K562 (cell line): ENCODE measurements around the gene ZCCHC8. TPM values are rescaled to one million over a fixed set of nuclear protein-coding genes. Genes with fewer than 3 reads are reported as not detected.

Experiments
- ATAC-seq: fragments of 200-7000 bp; cut with Tn5 transposase; 3 replicates; pipeline ENCODE4 v1.9.1; 2020; ENCODE audit warnings: moderate library complexity
- BruUV-seq: library from RNA; stranded (reverse); fragments of 400-500 nt; replicated peaks from 2 replicates; lab custom pipeline; 2021; lab: Mats Ljungman, UMichigan
- CTCF ChIA-PET: fragments of 300-600 bp; formaldehyde crosslinking; extraction: SDS; loops from one replicate; lab custom pipeline; 2021; ENCODE audit warnings: low intra/inter-chr PET ratio; lab: Yijun Ruan, JAX
- POLR2A ChIA-PET: fragments of 300-600, 350-650 bp; sonication (Branson Sonifier 250); formaldehyde crosslinking; extraction: SDS; loops from one replicate; lab custom pipeline; 2021; ENCODE audit warnings: antibody characterized with exemption, inconsistent platforms; lab: Yijun Ruan, JAX
- DNase-seq, 4 experiments: peaks; one replicate each; pipeline versions ENCODE4 v3.0.0 to v3.0.0-alpha.2; 2011 to 2018; ENCODE audit warnings: low spot score in 3 of 4, mixed read lengths in 3 of 4; ENCODE audit errors: extremely low read depth in 1 of 4
- FAIRE-seq: peaks from 2 replicates; lab custom pipeline; 2011; peaks lifted over from hg19 to GRCh38; lab: Jason Lieb, UNC
- H2AFZ ChIP-seq: 2 replicates; pipeline ENCODE4 v1.6.0; 2011; ENCODE audit warnings: low read depth, low read length, control low read depth, inconsistent platforms
- H3K27ac ChIP-seq: fragments of 200-600 bp; 3 replicates; pipeline ENCODE4 v1.8.0; 2011; ENCODE audit warnings: low read depth, mild to moderate bottlenecking, control low read depth, inconsistent platforms, low read length, moderate library complexity, mixed read lengths; ENCODE audit errors: extremely low read depth
- H3K27me3 ChIP-seq, 2 experiments: fragments of 300-600 bp in 1 of 2; 2 replicates in 1 of 2; 3 replicates in 1 of 2; pipeline versions ENCODE4 v1.6.0 to v1.8.0; 2011; ENCODE audit warnings: inconsistent platforms in 2 of 2, low read length in 2 of 2, mild to moderate bottlenecking in 1 of 2, mixed read lengths in 1 of 2, moderate library complexity in 1 of 2; ENCODE audit not compliant: control insufficient read depth in 2 of 2, insufficient read depth in 2 of 2
- H3K36me3 ChIP-seq: fragments of 300-600 bp; 3 replicates; pipeline ENCODE4 v1.8.0; 2011; ENCODE audit warnings: mild to moderate bottlenecking, low read length, inconsistent platforms; ENCODE audit not compliant: control insufficient read depth, insufficient read depth
- H3K4me1 ChIP-seq, 2 experiments: fragments of 200-600 bp in 1 of 2; replicated peaks in 1 of 2; 2 replicates in 1 of 2; 3 replicates in 1 of 2; pipeline versions ENCODE4 v1.5.1 to v1.8.0; 2011; ENCODE audit warnings: inconsistent platforms in 2 of 2, low read length in 2 of 2, mild to moderate bottlenecking in 1 of 2, mixed read lengths in 1 of 2, moderate library complexity in 1 of 2; ENCODE audit not compliant: control insufficient read depth in 2 of 2, insufficient read depth in 2 of 2
- H3K4me2 ChIP-seq: 2 replicates; pipeline ENCODE4 v1.6.1; 2011; ENCODE audit warnings: low read length, control low read depth, inconsistent platforms, mixed read lengths; ENCODE audit not compliant: insufficient read depth
- H3K4me3 ChIP-seq: fragments of 200-600 bp; sonication (generic), shearing (Covaris generic); 2 replicates; pipeline ENCODE4 v1.5.1; 2016; ENCODE audit warnings: control low read depth, inconsistent platforms
- H3K79me2 ChIP-seq: fragments of 200-600 bp; 3 replicates; pipeline ENCODE4 v1.8.0; 2011; ENCODE audit warnings: low read length, inconsistent platforms; ENCODE audit not compliant: control insufficient read depth, insufficient read depth
- H3K9ac ChIP-seq, 2 experiments: 2 replicates each; pipeline versions ENCODE4 v1.6.0 to v1.6.1; 2011; ENCODE audit warnings: low read depth in 2 of 2, low read length in 2 of 2, control low read depth in 1 of 2, inconsistent platforms in 1 of 2, mild to moderate bottlenecking in 1 of 2, mixed read lengths in 1 of 2; ENCODE audit not compliant: insufficient read depth in 1 of 2
- H3K9me1 ChIP-seq: one replicate; pipeline ENCODE4 v1.6.0; 2011; ENCODE audit warnings: inconsistent platforms, mild to moderate bottlenecking, low read length, moderate library complexity; ENCODE audit not compliant: control insufficient read depth, insufficient read depth
- H3K9me3 ChIP-seq: replicated peaks from 2 replicates; pipeline ENCODE4 v1.5.1; 2011; ENCODE audit warnings: low read depth, low read length, inconsistent platforms; ENCODE audit not compliant: control insufficient read depth, insufficient read depth
- H4K20me1 ChIP-seq: replicated peaks from 2 replicates; pipeline ENCODE4 v1.6.1; 2011; ENCODE audit warnings: low read length, inconsistent platforms, mixed read lengths; ENCODE audit not compliant: control insufficient read depth, insufficient read depth
- EGR1 ChIP-seq: fragments of 450-650 bp; conservative IDR thresholded peaks from 2 replicates; pipeline ENCODE4 v1.6.1; 2017; ENCODE audit warnings: mild to moderate bottlenecking
- FOXK2 ChIP-seq, 2 experiments: fragments of 450-650 bp; IDR thresholded peaks in 1 of 2; conservative IDR thresholded peaks in 1 of 2; 2 replicates each; pipeline ENCODE4 v1.6.1; 2016; ENCODE audit warnings: low read depth in 2 of 2, mild to moderate bottlenecking in 1 of 2
- GTF3C2 ChIP-seq: IDR thresholded peaks from 3 replicates; pipeline ENCODE4 v1.6.1; 2011; ENCODE audit warnings: borderline replicate concordance, mild to moderate bottlenecking, moderate library complexity; ENCODE audit not compliant: insufficient read length; ENCODE audit errors: extremely low read depth
- HMGN3 ChIP-seq: IDR thresholded peaks from 2 replicates; pipeline ENCODE4 v1.6.1; 2011; ENCODE audit warnings: borderline replicate concordance, low read depth, mild to moderate bottlenecking, mixed read lengths, low read length; ENCODE audit not compliant: insufficient read length; ENCODE audit errors: extremely low read depth
- ILF3 ChIP-seq: fragments of 450-650 bp; IDR thresholded peaks from 2 replicates; pipeline ENCODE4 v1.6.1; 2018; ENCODE audit warnings: antibody characterized with exemption, mild to moderate bottlenecking, moderate library complexity, borderline replicate concordance
- JUN ChIP-seq, 2 experiments: sonication (generic) in 1 of 2; formaldehyde crosslinking in 1 of 2; IDR thresholded peaks; 2 replicates each; pipeline versions ENCODE4 v1.6.1 to v1.8.0; 2012 to 2022; ENCODE audit warnings: borderline replicate concordance in 2 of 2, mild to moderate bottlenecking in 2 of 2, improper control_type of control experiment in 1 of 2, low read depth in 1 of 2, low read length in 1 of 2, missing genetic modification reagents in 1 of 2
- PCBP2 ChIP-seq: fragments of 200-400 bp; formaldehyde crosslinking; IDR thresholded peaks from 2 replicates; pipeline ENCODE4 v1.6.1; 2018; ENCODE audit warnings: low read length, low read depth, mild to moderate bottlenecking, moderate library complexity; ENCODE audit not compliant: poor library complexity, severe bottlenecking
- SMARCA4 ChIP-seq: fragments of 450-650 bp; IDR thresholded peaks from 2 replicates; pipeline ENCODE4 v1.6.1; 2016
- TFAP4 ChIP-seq: sonication (generic); formaldehyde crosslinking; IDR thresholded peaks from 2 replicates; pipeline ENCODE4 v1.8.0; 2022; ENCODE audit warnings: missing genetic modification reagents, mild to moderate bottlenecking, moderate library complexity, borderline replicate concordance
- ZNF609 ChIP-seq: sonication (generic); formaldehyde crosslinking; IDR thresholded peaks from 2 replicates; pipeline ENCODE4 v1.8.1; 2023; ENCODE audit warnings: missing genetic modification reagents, mild to moderate bottlenecking, borderline replicate concordance
- WGBS: fragments of 100-300 bp; shearing (Covaris generic); methylation state at CpG from one replicate; pipeline ENCODE4 v1.1.6; 2016; ENCODE audit warnings: low coverage, mixed read lengths; ENCODE audit not compliant: insufficient coverage; ENCODE audit errors: missing lambda C conversion rate; 5-methylcytosine and 5-hydroxymethylcytosine counted together
- in situ Hi-C: fragments of 300-500 bp; cut with MboI; formaldehyde crosslinking; loops from 4 replicates; pipeline ENCODE4 v1.15.0; 2018; ENCODE audit warnings: inconsistent platforms, mixed read lengths
- intact Hi-C: fragments of 100-400 bp; cut with micrococcal nuclease; formaldehyde crosslinking; loops from 2 replicates; pipeline ENCODE4 v1.14.2; 2022
- polyA plus RNA-seq, 8 experiments: library from polyadenylated mRNA; depleted of rRNA in 4 of 8; stranded (reverse) in 5 of 8; unstranded in 3 of 8; fragments of >200 nt; fragmentation: Nextera tagmentation in 2 of 8; fragmentation: Illumina TruSeq in 1 of 8; extraction: Ambion mirVana in 2 of 8; extraction: Trizol in 1 of 8; gene quantifications; 2 replicates each; pipeline versions ENCODE4 v1.2.1 to v1.2.3, GENCODE V29; 2011 to 2014; ENCODE audit warnings: inconsistent platforms in 1 of 8, missing spikeins in 1 of 8
- total RNA-seq, 7 experiments: library from RNA; depleted of rRNA in 6 of 7; stranded (reverse); fragments of >200 nt in 6 of 7; fragmentation: Illumina TruSeq in 2 of 7; extraction: Trizol in 2 of 7; gene quantifications; 2 replicates each; pipeline versions ENCODE4 v1.2.1 to v1.2.3, GENCODE V29; 2011 to 2021; ENCODE audit warnings: low replicate concordance in 1 of 7

Gene ZCCHC8
- total and polyA plus RNA-seq, 9 of the 15 experiments (the other 6 are each of a cell fraction or from before 2014, with no cell fraction given), result 14.8 to 50.9 (median 34.1) TPM

GRCh38 chr12:122523280-122523679 is 22.5 kb upstream of the ZCCHC8 start (continued):
- TF ChIP-seq ZNF609 (CRISPR knock-in tag) (peak; percentile 29; the same call in 1 of the 2 replicates), FOXK2 (conservative IDR thresholded peaks at IDR 0.05 in 1 of 2, IDR thresholded peaks at IDR 0.05 in 1 of 2; ENCODE audit: low read depth in 2 of 2) (no peak)

- no peaks in the 10 kb centered on the region for H3K9me3 ChIP-seq
- FAIRE-seq (no peak), ATAC-seq (no peak), DNase-seq (no peak)
- no peak overlapping the region for H2AFZ ChIP-seq
- peaks cover 95% of the 10 kb centered on the region for H3K79me2 ChIP-seq
- H3K9ac ChIP-seq, result no peak overlapping the region
- no peaks in the 10 kb centered on the region for H3K9me1 ChIP-seq
- peaks cover 95% of the 10 kb centered on the region for H3K36me3 ChIP-seq
- in situ Hi-C loops (no loop called here), intact Hi-C loops (no loop called here)
- H3K27ac ChIP-seq, result no peak overlapping the region
- no peaks in the 10 kb centered on the region for H3K27me3 ChIP-seq
- H3K4me3 ChIP-seq, result no peak overlapping the region
- ChIA-PET CTCF (no interaction called here), POLR2A (interaction anchor here (1.3 to 6.4 kb wide), 5 partner anchors 10 to 120 kb away, joined by 3 to 73 read pairs (median 5); partner anchors contain the start of gene ZCCHC8)
- no TSS peak for BruUV-seq
- WGBS, result 93% methylated on average over 4 of the region's 4 CpGs
- peaks cover 4 to 16% of the 10 kb centered on the region in 2 experiments; a peak in 3 of 5 replicates for H3K4me1 ChIP-seq
- H4K20me1 ChIP-seq, result peaks cover 37% of the 10 kb centered on the region
- H3K4me2 ChIP-seq, result no peak overlapping the region
- no peak for TF ChIP-seq HMGN3
- no peak for TF ChIP-seq JUN (IDR thresholded peaks at IDR 0.05; ENCODE audit: borderline replicate concordance, low read depth, low read length)
- no peak for TF ChIP-seq JUN (CRISPR knock-in tag; IDR thresholded peaks at IDR 0.05; ENCODE audit: borderline replicate concordance)
- no peak for TF ChIP-seq GTF3C2
- TF ChIP-seq SMARCA4, result no peak
- TF ChIP-seq ILF3, result no peak
- no peak for TF ChIP-seq EGR1
- TF ChIP-seq PCBP2, result no peak
- TF ChIP-seq TFAP4 (CRISPR knock-in tag), result no peak
Measured at GRCh38 chr12:122520676-122521075, 19.9 kb upstream of the ZCCHC8 start.
